SJSA1 (cell line): ENCODE measurements around the gene HSF5. TPM values are rescaled to one million over a fixed set of nuclear protein-coding genes. Genes with fewer than 3 reads are reported as not detected.
"Not testable (repeated sequence)": the region's sequence is repeated elsewhere in the genome, so short reads cannot be mapped to it uniquely, and the experiment has no call there.

Experiments
- DNase-seq, 2 experiments: peaks; one replicate each; pipeline ENCODE4 v3.0.0-alpha.2; 2015 to 2020; ENCODE audit warnings: low spot score in 2 of 2, low read depth in 1 of 2
- H3K27ac ChIP-seq: fragments of 250-450 bp; sonication (Bioruptor Pico); 2 replicates; pipeline ENCODE4 v1.5.1; 2020; ENCODE audit warnings: mild to moderate bottlenecking, moderate library complexity
- H3K27me3 ChIP-seq: fragments of 250-450 bp; sonication (Bioruptor Pico); replicated peaks from 2 replicates; pipeline ENCODE4 v1.5.1; 2020; ENCODE audit warnings: mild to moderate bottlenecking, moderate library complexity
- H3K36me3 ChIP-seq: fragments of 250-450 bp; sonication (Bioruptor Pico); 2 replicates; pipeline ENCODE4 v1.5.1; 2020; ENCODE audit warnings: mild to moderate bottlenecking
- H3K4me1 ChIP-seq: fragments of 250-450 bp; sonication (Bioruptor Pico); replicated peaks from 2 replicates; pipeline ENCODE4 v1.6.1; 2021; ENCODE audit warnings: mild to moderate bottlenecking
- H3K4me3 ChIP-seq: fragments of 250-450 bp; sonication (Bioruptor Pico); 2 replicates; pipeline ENCODE4 v1.5.1; 2020; ENCODE audit warnings: mild to moderate bottlenecking
- H3K9me3 ChIP-seq: fragments of 250-450 bp; sonication (Bioruptor Pico); replicated peaks from 2 replicates; pipeline ENCODE4 v1.5.1; 2020; ENCODE audit warnings: mild to moderate bottlenecking
- total RNA-seq: library from RNA; depleted of rRNA; stranded (reverse); fragments of >200 nt; shearing (Covaris generic); gene quantifications from 2 replicates; pipeline ENCODE4 v1.2.3, GENCODE V29; 2014

Gene HSF5
- total RNA-seq, 1 experiment from 2014 or later: not detected

- H3K27me3 ChIP-seq: 0 out of 2 replicates have a peak, but pooled peaks cover 3% of the 10 kb centered on the region
- DNase-seq: no peak
- H3K4me3 ChIP-seq: no peak overlapping the region
- peaks cover 10% of the 10 kb centered on the region for H3K36me3 ChIP-seq
- no peaks in the 10 kb centered on the region for H3K4me1 ChIP-seq
- H3K9me3 ChIP-seq: no peaks in the 10 kb centered on the region
- no peak overlapping the region for H3K27ac ChIP-seq
Observed at GRCh38 chr17:58484600-58484999, 3.6 kb downstream of the HSF5 start.

GRCh38 chr17:58481798-58482197, 6.4 kb downstream of the HSF5 start:
- H3K36me3 ChIP-seq, H3K27ac ChIP-seq, H3K4me1 ChIP-seq, DNase-seq, H3K4me3 ChIP-seq, H3K27me3 ChIP-seq, H3K9me3 ChIP-seq: not testable (repeated sequence)

GRCh38 chr17:58480090-58480489, 8.1 kb downstream of the HSF5 start:
- H3K27ac ChIP-seq: no peak overlapping the region
- H3K9me3 ChIP-seq: no peaks in the 10 kb centered on the region
- no peaks in the 10 kb centered on the region for H3K4me1 ChIP-seq
- no peaks in the 10 kb centered on the region for H3K36me3 ChIP-seq
- 0 out of 2 replicates have a peak, but pooled peaks cover 7% of the 10 kb centered on the region for H3K27me3 ChIP-seq
- DNase-seq: no peak
- no peak overlapping the region for H3K4me3 ChIP-seq

- H3K4me3 ChIP-seq: no peak overlapping the region
- peaks cover 12% of the 10 kb centered on the region; the same call in 1 of the 2 replicates for H3K27me3 ChIP-seq
- no peaks in the 10 kb centered on the region for H3K36me3 ChIP-seq
- no peaks in the 10 kb centered on the region for H3K4me1 ChIP-seq
- DNase-seq: no peak
- H3K9me3 ChIP-seq: no peaks in the 10 kb centered on the region
- no peak overlapping the region for H3K27ac ChIP-seq
Observed at GRCh38 chr17:58476812-58477211, 11.4 kb downstream of the HSF5 start.

- Histone ChIP-seq H3K4me3 (no peak overlapping the region), H3K27me3 (peaks cover 15% of the 10 kb centered on the region; the same call in 1 of the 2 replicates)
Observed at GRCh38 chr17:58475985-58476384, 12.2 kb downstream of the HSF5 start.

GRCh38 chr17:58470356-58470755, 17.9 kb downstream of the HSF5 start:
- H3K36me3 ChIP-seq: no peaks in the 10 kb centered on the region
- H3K4me1 ChIP-seq: no peaks in the 10 kb centered on the region
- H3K27ac ChIP-seq: no peak overlapping the region
- H3K27me3 ChIP-seq: peaks cover 55% of the 10 kb centered on the region
- no peak for DNase-seq
- H3K9me3 ChIP-seq: no peaks in the 10 kb centered on the region
- no peak overlapping the region for H3K4me3 ChIP-seq

More at GRCh38 chr17:58475985-58476384, 12.2 kb downstream of the HSF5 start:
- Histone ChIP-seq H3K4me1 (no peaks in the 10 kb centered on the region), H3K36me3 (no peaks in the 10 kb centered on the region), H3K9me3 (no peaks in the 10 kb centered on the region), H3K27ac (no peak overlapping the region)
- no peak for DNase-seq

- no peaks in the 10 kb centered on the region for H3K9me3 ChIP-seq
- H3K27me3 ChIP-seq: peaks cover 54% of the 10 kb centered on the region
- no peak for DNase-seq
- H3K27ac ChIP-seq: no peak overlapping the region
- H3K4me1 ChIP-seq: no peaks in the 10 kb centered on the region
- H3K36me3 ChIP-seq: no peaks in the 10 kb centered on the region
- no peak overlapping the region for H3K4me3 ChIP-seq
Observed at GRCh38 chr17:58468944-58469343, 19.3 kb downstream of the HSF5 start.

GRCh38 chr17:58455491-58455890, 32.7 kb downstream of the HSF5 start:
- no peak for DNase-seq
- Histone ChIP-seq H3K36me3 (no peaks in the 10 kb centered on the region), H3K4me1 (no peaks in the 10 kb centered on the region), H3K27ac (no peak overlapping the region), H3K27me3 (peaks cover 14% of the 10 kb centered on the region; the same call in 1 of the 2 replicates), H3K4me3 (no peak overlapping the region), H3K9me3 (no peaks in the 10 kb centered on the region)

- peak; percentile 38 to 57 for DNase-seq
- H3K36me3 ChIP-seq: no peaks in the 10 kb centered on the region
- no peak overlapping the region for H3K4me3 ChIP-seq
- H3K27ac ChIP-seq: no peak overlapping the region
- H3K9me3 ChIP-seq: no peaks in the 10 kb centered on the region
- peaks cover 8% of the 10 kb centered on the region; the same call in 1 of the 2 replicates for H3K27me3 ChIP-seq
- H3K4me1 ChIP-seq: no peaks in the 10 kb centered on the region
Observed at GRCh38 chr17:58452738-58453137, 35.5 kb downstream of the HSF5 start.

- H3K36me3 ChIP-seq: no peaks in the 10 kb centered on the region
- no peaks in the 10 kb centered on the region for H3K4me1 ChIP-seq
- no peaks in the 10 kb centered on the region for H3K9me3 ChIP-seq
- H3K4me3 ChIP-seq: no peak overlapping the region
- no peak overlapping the region for H3K27ac ChIP-seq
- H3K27me3 ChIP-seq: peaks cover 20% of the 10 kb centered on the region
- DNase-seq: peak; percentile 65 to 78
Observed at GRCh38 chr17:58447039-58447975, 40.9 kb downstream of the HSF5 start.

- Histone ChIP-seq H3K36me3 (no peaks in the 10 kb centered on the region), H3K4me1 (no peaks in the 10 kb centered on the region), H3K9me3 (no peaks in the 10 kb centered on the region), H3K27me3 (peaks cover 26% of the 10 kb centered on the region), H3K27ac (no peak overlapping the region), H3K4me3 (no peak overlapping the region)
- DNase-seq: no peak
Observed at GRCh38 chr17:58446086-58446485, 42.1 kb downstream of the HSF5 start.

GRCh38 chr17:58436805-58437239, 51.4 kb downstream of the HSF5 start:
- no peaks in the 10 kb centered on the region for H3K4me1 ChIP-seq
- no peak overlapping the region for H3K4me3 ChIP-seq
- no peaks in the 10 kb centered on the region for H3K36me3 ChIP-seq
- peaks cover 51% of the 10 kb centered on the region for H3K27me3 ChIP-seq
- no peak for DNase-seq
- no peaks in the 10 kb centered on the region for H3K9me3 ChIP-seq
- H3K27ac ChIP-seq: no peak overlapping the region

- DNase-seq: no peak
- H3K27ac ChIP-seq: no peak overlapping the region
- H3K36me3 ChIP-seq: no peaks in the 10 kb centered on the region
- peaks cover 52% of the 10 kb centered on the region for H3K27me3 ChIP-seq
- no peaks in the 10 kb centered on the region for H3K4me1 ChIP-seq
- H3K4me3 ChIP-seq: no peak overlapping the region
- no peaks in the 10 kb centered on the region for H3K9me3 ChIP-seq
Observed at GRCh38 chr17:58436245-58436644, 52.0 kb downstream of the HSF5 start.

GRCh38 chr17:58432806-58433573, 55.2 kb downstream of the HSF5 start:
- peaks cover 42% of the 10 kb centered on the region for H3K27me3 ChIP-seq
- no peaks in the 10 kb centered on the region for H3K36me3 ChIP-seq
- H3K4me1 ChIP-seq: no peaks in the 10 kb centered on the region
- H3K27ac ChIP-seq: no peak overlapping the region
- no peak for DNase-seq
- H3K9me3 ChIP-seq: no peaks in the 10 kb centered on the region
- no peak overlapping the region for H3K4me3 ChIP-seq
